HG02884 (cell line): ENCODE measurements around the gene NUDT14.

Experiments used
- ATAC-seq: cut with Tn5 transposase; IDR thresholded peaks from one replicate; pipeline ENCODE4 v1.9.1; 2021; ENCODE audit warnings: mild to moderate bottlenecking, moderate library complexity; ENCODE audit not compliant: unreplicated experiment

NUDT14 gene

GRCh38 chr14:105138021-105138541 is 43.0 kb downstream of the NUDT14 start:
- no peak for ATAC-seq

GRCh38 chr14:105137481-105138020 is 43.6 kb downstream of the NUDT14 start:
- no peak for ATAC-seq

- no peak for ATAC-seq
Observed at GRCh38 chr14:105136401-105137322, 44.5 kb downstream of the NUDT14 start.

- ATAC-seq = no peak
Observed at GRCh38 chr14:105135700-105136395, 45.3 kb downstream of the NUDT14 start.

- ATAC-seq = no peak
Observed at GRCh38 chr14:105132921-105133654, 48.0 kb downstream of the NUDT14 start.

GRCh38 chr14:105131241-105131640 is 49.9 kb downstream of the NUDT14 start:
- no peak for ATAC-seq

GRCh38 chr14:105128059-105128458 is 53.1 kb downstream of the NUDT14 start:
- no peak for ATAC-seq

GRCh38 chr14:105126981-105127329 is 54.2 kb downstream of the NUDT14 start:
- no peak for ATAC-seq

- no peak for ATAC-seq
Observed at GRCh38 chr14:105126126-105126980, 54.8 kb downstream of the NUDT14 start.

- ATAC-seq = no peak
Observed at GRCh38 chr14:105124823-105125222, 56.3 kb downstream of the NUDT14 start.

GRCh38 chr14:105123981-105124765 is 56.9 kb downstream of the NUDT14 start:
- no peak for ATAC-seq

- ATAC-seq = no peak
Observed at GRCh38 chr14:105123064-105123665, 57.9 kb downstream of the NUDT14 start.
